Astrocyte of the cerebellum (primary cell): ENCODE data around the gene SCARB1.
"Not testable (repeated sequence)": the region's sequence is repeated elsewhere in the genome, so short reads cannot be mapped to it uniquely, and the experiment has no call there.

Experiments
- DNase-seq: peaks from one replicate; pipeline ENCODE4 v3.0.0-alpha.2; 2011; ENCODE audit warnings: low read depth
- H3K4me3 ChIP-seq: 2 replicates; pipeline ENCODE4 v1.5.1; 2011; ENCODE audit warnings: mild to moderate bottlenecking, low read depth, low read length, moderate library complexity
- CTCF ChIP-seq: IDR thresholded peaks from 2 replicates; pipeline ENCODE4 v1.5.1; 2012; ENCODE audit warnings: low read length, low read depth, moderate library complexity, mild to moderate bottlenecking; ENCODE audit errors: missing control alignments
- in situ Hi-C: cut with HindIII; loops from 2 replicates; pipeline ENCODE4 v1.10.0; 2017; ENCODE audit warnings: low sequenced_read_pairs

The SCARB1 gene

DNA sequence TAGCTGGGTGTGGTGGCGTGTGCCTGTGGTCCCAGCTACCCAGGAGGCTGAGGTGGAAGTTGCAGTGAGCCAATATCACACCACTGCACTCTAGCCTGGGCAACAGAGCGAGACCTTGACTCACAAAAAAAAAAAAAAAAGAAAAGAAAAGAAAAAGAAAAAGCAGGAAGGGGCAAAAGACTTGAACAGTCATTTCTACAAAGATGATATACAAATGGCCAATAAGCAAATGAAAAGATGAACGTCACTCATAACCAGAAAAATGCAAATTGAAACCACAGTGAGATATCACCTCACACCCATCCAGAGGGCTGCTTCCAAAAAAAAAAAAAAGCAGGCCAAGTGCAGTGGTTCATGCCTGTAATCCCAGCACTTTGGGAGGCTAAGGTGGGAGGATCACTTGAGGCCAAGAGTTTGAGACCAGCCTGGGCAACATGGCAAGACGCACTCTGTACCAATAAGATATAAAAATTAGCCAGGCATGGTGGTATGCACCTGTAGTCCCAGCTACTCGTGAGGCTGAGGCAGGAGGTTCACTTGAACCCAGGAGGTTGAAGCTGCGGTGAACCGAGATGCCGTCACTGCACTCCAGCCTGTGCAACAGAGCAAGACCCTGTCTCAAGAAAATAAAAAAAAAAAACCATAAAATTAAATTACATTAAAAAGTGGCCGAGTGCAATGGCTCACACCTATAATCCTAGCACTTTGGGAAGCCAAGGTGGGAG lies 30.3 kb upstream of the SCARB1 start:
- no peak for DNase-seq
- in situ Hi-C loops = no loop called here
- H3K4me3 ChIP-seq = no peak overlapping the region
- TF ChIP-seq CTCF = no peak

DNA sequence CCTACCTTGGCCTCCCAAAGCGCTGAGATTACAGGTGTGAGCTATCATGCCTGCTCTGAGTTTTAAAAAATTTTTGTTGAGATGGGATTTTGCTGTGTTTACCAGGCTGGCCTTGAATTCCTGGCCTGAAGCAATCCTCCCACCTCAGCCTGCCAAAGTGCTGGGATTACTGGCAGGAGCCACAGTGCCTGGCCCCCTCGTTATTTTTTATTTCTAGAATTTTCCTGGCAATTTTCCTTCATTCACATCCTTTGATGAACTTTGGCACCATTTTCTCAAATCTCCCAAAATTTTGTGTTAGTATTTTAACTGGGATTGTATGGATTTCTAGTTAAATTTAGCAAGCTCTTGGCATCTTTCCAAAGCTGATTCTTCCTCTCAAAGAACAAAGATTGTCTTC lies 24.6 kb upstream of the SCARB1 start:
- DNase-seq = no peak
- in situ Hi-C loops = no loop called here
- TF ChIP-seq CTCF = no peak
- H3K4me3 ChIP-seq = no peak overlapping the region

- H3K4me3 ChIP-seq, in situ Hi-C loops, DNase-seq: not testable (repeated sequence)
Measured at GRCh38 chr12:124887766-124888165, 24.1 kb upstream of the SCARB1 start.

GRCh38 chr12:124884587-124885438 lies 21.1 kb upstream of the SCARB1 start:
- DNase-seq = no peak
- H3K4me3 ChIP-seq = no peak overlapping the region
- in situ Hi-C loops = no loop called here
- TF ChIP-seq CTCF = no peak

DNA sequence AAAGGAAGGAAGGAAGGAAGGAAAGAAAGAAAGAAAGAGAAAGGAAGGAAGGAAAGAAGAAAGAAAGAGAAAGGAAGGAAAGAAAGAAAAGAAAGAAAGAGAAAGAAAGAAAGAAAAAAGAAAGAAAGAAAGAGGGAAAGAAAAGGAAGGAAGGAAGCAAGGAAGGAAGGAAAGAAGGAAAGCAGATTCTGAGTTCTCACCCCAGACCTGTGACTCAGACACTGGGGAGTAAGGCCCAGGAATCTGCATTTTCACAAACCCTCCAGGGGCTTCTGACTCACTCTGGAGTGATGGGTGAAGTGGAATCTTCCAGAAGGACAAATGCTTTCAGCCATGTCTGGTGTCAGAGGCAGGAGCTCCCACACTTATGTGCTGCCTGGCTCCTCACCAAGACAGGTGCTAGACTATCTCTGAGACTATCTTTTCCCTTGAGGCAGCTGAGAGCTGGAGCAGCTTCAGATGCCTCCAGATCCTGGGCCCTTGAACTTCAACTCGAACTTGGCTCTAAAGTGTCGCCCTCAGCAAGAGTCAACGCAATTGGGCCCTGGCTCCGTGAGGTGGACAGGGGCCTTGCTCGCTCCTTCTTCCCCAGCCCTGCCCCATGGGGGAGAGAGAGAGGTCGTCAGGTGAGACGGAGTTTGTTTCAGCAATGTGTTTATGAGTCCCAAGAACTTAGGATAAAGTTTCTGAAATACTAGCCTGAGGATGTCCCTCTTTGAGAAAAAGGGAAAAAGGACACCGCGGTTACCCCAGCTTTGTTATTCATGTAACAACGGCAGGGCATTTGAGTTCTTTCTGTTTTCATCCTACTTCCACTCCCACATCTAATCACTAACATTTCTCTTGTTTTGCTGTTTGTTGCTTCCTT lies 19.8 kb upstream of the SCARB1 start:
- no peak for DNase-seq
- H3K4me3 ChIP-seq = no peak overlapping the region
- no peak for TF ChIP-seq CTCF
- in situ Hi-C loops = no loop called here

DNA sequence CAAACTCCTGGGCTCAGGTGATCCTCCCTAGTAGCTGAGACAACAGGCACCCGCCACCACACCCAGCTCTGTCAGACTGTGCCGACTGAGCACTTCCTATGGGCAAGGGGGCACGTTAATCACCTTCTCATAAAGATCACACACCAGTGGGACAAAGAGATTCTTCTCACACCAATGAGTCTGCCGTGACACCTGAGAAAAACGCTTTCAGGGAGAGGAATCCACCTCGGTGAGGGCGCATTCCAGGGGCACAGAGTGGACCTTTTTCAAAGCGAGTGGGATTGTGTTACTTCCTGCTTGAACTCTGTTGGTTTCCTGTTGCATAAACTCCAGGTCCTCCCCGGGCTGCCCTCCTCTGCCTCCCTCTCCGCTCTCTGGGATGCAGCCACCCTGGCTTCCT lies 17.5 kb upstream of the SCARB1 start:
- no peak overlapping the region for H3K4me3 ChIP-seq

DNA sequence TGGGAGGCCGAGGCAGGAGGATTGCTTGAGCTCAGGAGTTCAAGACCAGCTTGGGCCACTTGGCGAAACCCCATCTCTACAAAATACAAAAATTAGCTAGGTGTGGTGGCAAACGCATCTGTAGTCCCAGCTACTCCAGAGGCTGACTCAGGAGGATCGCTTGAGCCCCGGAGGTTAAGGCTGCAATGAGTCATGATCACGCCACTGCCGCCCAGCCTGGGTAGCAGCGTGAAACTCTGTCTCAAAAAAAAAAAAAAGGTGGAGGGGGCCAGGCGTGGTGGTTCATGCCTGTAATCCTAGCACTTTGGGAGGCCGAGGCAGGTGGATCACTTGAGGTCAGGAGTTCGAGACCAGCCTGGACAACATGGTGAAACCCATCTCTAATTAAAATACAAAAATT lies 16.7 kb upstream of the SCARB1 start:
- H3K4me3 ChIP-seq, DNase-seq, in situ Hi-C loops: not testable (repeated sequence)

More for the DNA sequence above, 17.5 kb upstream of the SCARB1 start:
- no peak for TF ChIP-seq CTCF
- no peak for DNase-seq
- in situ Hi-C loops = no loop called here
